SU-DHL-6 (cell line): ENCODE measurements around the gene GRPR.
A peak's percentile ranks its signal among the peaks of the same experiment; 100 is the strongest.

Experiments used
- H2AFZ ChIP-seq: fragments of 200-600 bp; sonication (generic); 2 replicates; pipeline ENCODE4 v1.6.1; 2014; ENCODE audit warnings: low read depth, mild to moderate bottlenecking, moderate library complexity, mixed read lengths, antibody characterized with exemption, low read length; ENCODE audit not compliant: severe bottlenecking
- H3F3A ChIP-seq: fragments of 200-600 bp; shearing (Covaris generic); 2 replicates; pipeline ENCODE4 v1.6.0; 2016; ENCODE audit warnings: antibody characterized with exemption, mild to moderate bottlenecking; ENCODE audit not compliant: insufficient read depth
- H3K27ac ChIP-seq: fragments of 200-600 bp; sonication (generic); 2 replicates; pipeline ENCODE4 v1.5.1; 2016; ENCODE audit warnings: low read depth, mild to moderate bottlenecking, low read length, moderate library complexity, mixed read lengths
- H3K27me3 ChIP-seq: fragments of 200-600 bp; sonication (generic), shearing (Covaris generic); 2 replicates; pipeline ENCODE4 v1.6.0; 2014; ENCODE audit warnings: mild to moderate bottlenecking, low read length
- H3K36me3 ChIP-seq: fragments of 200-600 bp; sonication (generic); 2 replicates; pipeline ENCODE4 v1.6.1; 2014; ENCODE audit warnings: mild to moderate bottlenecking, low read length, mixed read lengths
- H3K4me2 ChIP-seq: fragments of 300-600, 200-600 bp; shearing (Covaris generic), sonication (generic); 2 replicates; pipeline ENCODE4 v1.6.0; 2014; ENCODE audit warnings: low read length, low read depth, mild to moderate bottlenecking; ENCODE audit not compliant: poor library complexity, severe bottlenecking
- H3K4me3 ChIP-seq: fragments of 200-600 bp; sonication (generic); 2 replicates; pipeline ENCODE4 v1.5.1; 2014; ENCODE audit warnings: antibody characterized with exemption, low read length, mild to moderate bottlenecking, mixed read lengths; ENCODE audit not compliant: insufficient read depth, poor library complexity, severe bottlenecking
- H3K79me2 ChIP-seq: fragments of 200-600 bp; sonication (generic); 2 replicates; pipeline ENCODE4 v1.6.1; 2014; ENCODE audit warnings: mild to moderate bottlenecking, low read length, moderate library complexity; ENCODE audit not compliant: insufficient read depth
- H3K9ac ChIP-seq: fragments of 200-600 bp; sonication (generic); 2 replicates; pipeline ENCODE4 v1.7.0; 2014; ENCODE audit warnings: mild to moderate bottlenecking, low read length
- H3K9me2 ChIP-seq: fragments of 200-600 bp; sonication (generic); replicated peaks from 2 replicates; pipeline ENCODE4 v1.6.1; 2014; ENCODE audit warnings: low read length; ENCODE audit not compliant: insufficient read depth
- H3K9me3 ChIP-seq: fragments of 200-600 bp; sonication (generic); 2 replicates; pipeline ENCODE4 v1.6.1; 2014; ENCODE audit warnings: low read length, mixed read lengths; ENCODE audit not compliant: insufficient read depth
- H4K20me1 ChIP-seq: fragments of 200-600 bp; sonication (generic); 2 replicates; pipeline ENCODE4 v1.6.1; 2014; ENCODE audit warnings: low read depth, mild to moderate bottlenecking, antibody characterized with exemption, low read length, moderate library complexity, mixed read lengths
- CTCF ChIP-seq: fragments of 200-600 bp; sonication (generic); IDR thresholded peaks from one replicate; pipeline ENCODE4 v1.5.1; 2017; ENCODE audit warnings: antibody characterized with exemption, mild to moderate bottlenecking, low read length, moderate library complexity; ENCODE audit not compliant: insufficient read depth, poor library complexity, severe bottlenecking
- EZH2phosphoT487 ChIP-seq: fragments of 200-600 bp; sonication (generic), shearing (Covaris generic); conservative IDR thresholded peaks from 2 replicates; pipeline ENCODE4 v1.6.1; 2018; ENCODE audit warnings: mild to moderate bottlenecking, antibody characterized with exemption, low read length, moderate library complexity, mixed read lengths

The GRPR gene

GRCh38 chrX:16103625-16104024, 19.7 kb upstream of the GRPR start:
- no peaks in the 10 kb centered on the region for H3K9me3 ChIP-seq
- peaks cover 6% of the 10 kb centered on the region; the same call in 1 of the 2 replicates for H3F3A ChIP-seq
- no peaks in the 10 kb centered on the region for H4K20me1 ChIP-seq
- peak overlapping the region; percentile 18 for H3K4me3 ChIP-seq
- H3K9ac ChIP-seq = peak overlapping the region; percentile 38
- H3K4me2 ChIP-seq = peak overlapping the region; percentile 69
- no peaks in the 10 kb centered on the region for H3K27me3 ChIP-seq
- H3K9me2 ChIP-seq = no peaks in the 10 kb centered on the region
- H2AFZ ChIP-seq = peak overlapping the region; percentile 7
- H3K79me2 ChIP-seq = no peaks in the 10 kb centered on the region
- H3K36me3 ChIP-seq = no peaks in the 10 kb centered on the region
- TF ChIP-seq CTCF = no peak
- no peak for TF ChIP-seq EZH2phosphoT487
- peak overlapping the region; percentile 92 for H3K27ac ChIP-seq

GRCh38 chrX:16112428-16112827, 10.9 kb upstream of the GRPR start:
- Histone ChIP-seq H3K79me2 (no peaks in the 10 kb centered on the region), H3K4me3 (no peak overlapping the region), H3K9ac (no peak overlapping the region; the same call in 1 of the 2 replicates), H3K27ac (peak overlapping the region; percentile 71), H2AFZ (no peak overlapping the region), H3K9me3 (no peaks in the 10 kb centered on the region), H3K4me2 (peak overlapping the region; percentile 54), H3F3A (peaks cover 7% of the 10 kb centered on the region; the same call in 1 of the 2 replicates), H3K9me2 (no peaks in the 10 kb centered on the region), H4K20me1 (no peaks in the 10 kb centered on the region), H3K36me3 (no peaks in the 10 kb centered on the region), H3K27me3 (no peaks in the 10 kb centered on the region)
- TF ChIP-seq EZH2phosphoT487 (no peak), CTCF (no peak)

GRCh38 chrX:16113978-16114565, 9.3 kb upstream of the GRPR start:
- peak overlapping the region; percentile 71 for H3K27ac ChIP-seq
- H3F3A ChIP-seq = peaks cover 15% of the 10 kb centered on the region; the same call in 1 of the 2 replicates
- H3K9me2 ChIP-seq = no peaks in the 10 kb centered on the region
- H3K27me3 ChIP-seq = no peaks in the 10 kb centered on the region
- peak overlapping the region; percentile 37 for H3K4me3 ChIP-seq
- H4K20me1 ChIP-seq = no peaks in the 10 kb centered on the region
- no peak for TF ChIP-seq EZH2phosphoT487
- no peak for TF ChIP-seq CTCF
- H3K9ac ChIP-seq = peak overlapping the region; percentile 24; the same call in 1 of the 2 replicates
- H3K4me2 ChIP-seq = peak overlapping the region; percentile 54
- H3K36me3 ChIP-seq = no peaks in the 10 kb centered on the region
- H3K79me2 ChIP-seq = no peaks in the 10 kb centered on the region
- no peaks in the 10 kb centered on the region for H3K9me3 ChIP-seq
- H2AFZ ChIP-seq = peak overlapping the region; percentile 26
